Keratinocyte (primary cell): ENCODE data around the gene FDX1.

Experiments
- CTCF ChIP-seq, 3 experiments: IDR thresholded peaks in 1 of 3; conservative IDR thresholded peaks in 1 of 3; optimal IDR thresholded peaks in 1 of 3; 2 replicates in 2 of 3; 3 replicates in 1 of 3; pipeline versions ENCODE3 to v1.5.1; 2011; ENCODE audit warnings: low read length in 3 of 3, mild to moderate bottlenecking in 3 of 3, moderate library complexity in 2 of 3, control low read depth in 1 of 3, inconsistent platforms in 1 of 3; ENCODE audit not compliant: insufficient read depth in 2 of 3; ENCODE audit errors: extremely low read depth in 1 of 3
- EZH2 ChIP-seq: IDR thresholded peaks from one replicate; pipeline ENCODE4 v1.6.1; 2012; ENCODE audit warnings: inconsistent platforms, mild to moderate bottlenecking, low read length, moderate library complexity

GRCh38 chr11:110428956-110429730 is 605 bp upstream of the FDX1 start:
- TF ChIP-seq EZH2 (no peak), CTCF (optimal IDR thresholded peaks at IDR 0.05 in 1 of 3, IDR thresholded peaks at IDR 0.05 in 1 of 3, conservative IDR thresholded peaks at IDR 0.05 in 1 of 3; ENCODE audit: extremely low read depth in 1 of 3, insufficient read depth in 2 of 3, low read length in 3 of 3) (no peak)
